GM10847 (cell line): ENCODE results near the gene MXRA8.

Experiments
- POLR2A ChIP-seq: IDR thresholded peaks from 2 replicates; pipeline ENCODE4 v1.6.1; 2011; ENCODE audit not compliant: insufficient read length; ENCODE audit errors: extremely low read depth

The MXRA8 gene

GRCh38 chr1:1336931-1337792 is 21.2 kb downstream of the MXRA8 start:
- no peak for TF ChIP-seq POLR2A

GRCh38 chr1:1336446-1336845 is 21.9 kb downstream of the MXRA8 start:
- TF ChIP-seq POLR2A, result no peak

- no peak for TF ChIP-seq POLR2A
Observed at GRCh38 chr1:1335792-1336248, 22.5 kb downstream of the MXRA8 start.

- no peak for TF ChIP-seq POLR2A
Observed at GRCh38 chr1:1335283-1335682, 23.1 kb downstream of the MXRA8 start.

GRCh38 chr1:1334835-1335234 is 23.5 kb downstream of the MXRA8 start:
- no peak for TF ChIP-seq POLR2A

GRCh38 chr1:1333551-1334241 is 24.7 kb downstream of the MXRA8 start:
- TF ChIP-seq POLR2A, result no peak

GRCh38 chr1:1332774-1333480 is 25.4 kb downstream of the MXRA8 start:
- TF ChIP-seq POLR2A, result no peak

GRCh38 chr1:1332031-1332755 is 26.2 kb downstream of the MXRA8 start:
- no peak for TF ChIP-seq POLR2A

- TF ChIP-seq POLR2A, result no peak
Observed at GRCh38 chr1:1331068-1331965, 27.0 kb downstream of the MXRA8 start, which contains the start of gene TAS1R3. Gene TAS1R3, plus strand, starts transcription at chr1:1331280. Its CDS starts 66 bp downstream, at chr1:1331346.

GRCh38 chr1:1330366-1331067 is 27.8 kb downstream of the MXRA8 start:
- TF ChIP-seq POLR2A, result no peak

- TF ChIP-seq POLR2A, result no peak
Observed at GRCh38 chr1:1329304-1330210, 28.8 kb downstream of the MXRA8 start.

GRCh38 chr1:1328254-1328653 is 30.1 kb downstream of the MXRA8 start:
- no peak for TF ChIP-seq POLR2A
